Measurements from ENCODE around the gene KCNAB1. TPM values are rescaled to one million over a fixed set of nuclear protein-coding genes. Genes with fewer than 3 reads are reported as not detected.

KCNAB1 gene
- total RNA-seq, 1 donor from 2014 or later, result not detected

- DNase-seq (no peak), ATAC-seq (ENCODE audit: low read depth) (no peak)
- TF ChIP-seq, protein P1, sequence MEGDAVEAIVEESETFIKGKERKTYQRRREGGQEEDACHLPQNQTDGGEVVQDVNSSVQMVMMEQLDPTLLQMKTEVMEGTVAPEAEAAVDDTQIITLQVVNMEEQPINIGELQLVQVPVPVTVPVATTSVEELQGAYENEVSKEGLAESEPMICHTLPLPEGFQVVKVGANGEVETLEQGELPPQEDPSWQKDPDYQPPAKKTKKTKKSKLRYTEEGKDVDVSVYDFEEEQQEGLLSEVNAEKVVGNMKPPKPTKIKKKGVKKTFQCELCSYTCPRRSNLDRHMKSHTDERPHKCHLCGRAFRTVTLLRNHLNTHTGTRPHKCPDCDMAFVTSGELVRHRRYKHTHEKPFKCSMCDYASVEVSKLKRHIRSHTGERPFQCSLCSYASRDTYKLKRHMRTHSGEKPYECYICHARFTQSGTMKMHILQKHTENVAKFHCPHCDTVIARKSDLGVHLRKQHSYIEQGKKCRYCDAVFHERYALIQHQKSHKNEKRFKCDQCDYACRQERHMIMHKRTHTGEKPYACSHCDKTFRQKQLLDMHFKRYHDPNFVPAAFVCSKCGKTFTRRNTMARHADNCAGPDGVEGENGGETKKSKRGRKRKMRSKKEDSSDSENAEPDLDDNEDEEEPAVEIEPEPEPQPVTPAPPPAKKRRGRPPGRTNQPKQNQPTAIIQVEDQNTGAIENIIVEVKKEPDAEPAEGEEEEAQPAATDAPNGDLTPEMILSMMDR (IDR thresholded peaks at IDR 0.05), result no peak
- CTCF ChIA-PET, result no interaction called here
- Mint-ChIP-seq H3K27me3 (peaks cover 12% of the 10 kb centered on the region), H3K36me3 (ENCODE audit: low read depth) (no peaks in the 10 kb centered on the region), H3K9me3 (no peaks in the 10 kb centered on the region), H3K4me3 (no peak overlapping the region), H3K27ac (no peak overlapping the region), H3K4me1 (no peaks in the 10 kb centered on the region)
- POLR2A ChIA-PET, result no interaction called here
- intact Hi-C loops (cut with micrococcal nuclease), result no loop called here
Measured at GRCh38 chr3:156516284-156516683, 395.9 kb downstream of the KCNAB1 start.

DNA sequence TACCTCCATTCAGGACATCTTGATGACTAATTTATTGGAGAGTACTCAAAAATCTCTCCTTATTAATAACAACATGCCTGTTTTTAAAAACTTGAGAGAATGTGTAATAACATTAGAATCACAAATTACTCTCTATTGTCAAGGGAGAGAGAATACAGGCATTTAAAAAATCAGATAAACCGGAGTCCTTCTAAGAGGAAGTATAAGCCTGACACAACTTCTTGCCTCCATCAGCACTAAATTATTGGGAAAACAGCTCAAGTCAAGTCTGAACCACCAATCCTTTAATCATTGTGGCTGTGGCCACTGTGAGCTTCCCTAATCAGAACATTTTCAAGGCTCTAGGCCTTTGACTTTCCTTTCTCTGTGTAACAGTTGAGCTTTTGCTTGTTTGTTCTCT is 396.6 kb downstream of the KCNAB1 start:
- POLR2A ChIA-PET, result no interaction called here
- peaks cover 8% of the 10 kb centered on the region for H3K27me3 Mint-ChIP-seq
- H3K36me3 Mint-ChIP-seq (ENCODE audit: low read depth), result no peaks in the 10 kb centered on the region
- CTCF ChIA-PET, result no interaction called here
- DNase-seq (no peak), ATAC-seq (ENCODE audit: low read depth) (no peak)
- H3K4me3 Mint-ChIP-seq, result no peak overlapping the region
- intact Hi-C loops (cut with micrococcal nuclease), result no loop called here
- H3K9me3 Mint-ChIP-seq, result no peaks in the 10 kb centered on the region
- no peaks in the 10 kb centered on the region for H3K4me1 Mint-ChIP-seq
- H3K27ac Mint-ChIP-seq, result no peak overlapping the region
- TF ChIP-seq, protein P1 (IDR thresholded peaks at IDR 0.05), result no peak

DNA sequence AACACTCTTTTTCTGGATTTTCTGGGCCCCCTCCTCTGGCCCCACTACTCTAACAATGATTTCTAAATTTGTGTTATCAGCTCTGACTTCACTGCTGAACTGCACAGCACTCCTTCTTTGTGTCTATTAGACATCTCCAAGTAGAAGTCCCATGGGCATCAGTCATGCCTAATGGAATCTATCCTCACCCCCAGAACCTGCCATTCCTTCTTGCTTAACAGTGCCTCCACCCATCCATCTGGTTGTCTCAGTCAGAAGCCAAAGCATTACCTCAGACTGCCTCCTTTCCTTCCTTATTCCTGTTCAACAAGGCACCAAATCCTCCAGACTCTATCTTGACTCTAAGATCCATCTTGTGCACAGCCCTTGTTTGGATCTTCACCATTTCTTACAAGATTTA is 398.3 kb downstream of the KCNAB1 start:
- no peaks in the 10 kb centered on the region for H3K4me1 Mint-ChIP-seq
- intact Hi-C loops (cut with micrococcal nuclease), result no loop called here
- H3K36me3 Mint-ChIP-seq (ENCODE audit: low read depth), result no peaks in the 10 kb centered on the region
- DNase-seq (no peak), ATAC-seq (ENCODE audit: low read depth) (no peak)
- peaks cover 8% of the 10 kb centered on the region for H3K27me3 Mint-ChIP-seq
- no peak overlapping the region for H3K27ac Mint-ChIP-seq
- H3K9me3 Mint-ChIP-seq, result no peaks in the 10 kb centered on the region
- TF ChIP-seq, protein P1 (IDR thresholded peaks at IDR 0.05), result no peak
- ChIA-PET POLR2A (no interaction called here), CTCF (interaction anchor here (1.1 kb wide), 1 partner anchor 9 kb away, joined by 3 read pairs; no protein-coding TSS in a partner anchor)
- no peak overlapping the region for H3K4me3 Mint-ChIP-seq

GRCh38 chr3:156519758-156520162 is 399.4 kb downstream of the KCNAB1 start:
- TF ChIP-seq, protein P1 (IDR thresholded peaks at IDR 0.05), result no peak
- no peak for ATAC-seq (ENCODE audit: low read depth)
- DNase-seq, result no peak
- ChIA-PET CTCF (no interaction called here), POLR2A (no interaction called here)
- intact Hi-C loops (cut with micrococcal nuclease), result loop anchor here (5.0 kb wide), 1 partner anchor 37 kb away; no protein-coding TSS in a partner anchor
- no peaks in the 10 kb centered on the region for H3K36me3 Mint-ChIP-seq (ENCODE audit: low read depth)
- H3K9me3 Mint-ChIP-seq, result no peaks in the 10 kb centered on the region
- H3K4me1 Mint-ChIP-seq, result peaks cover 6% of the 10 kb centered on the region
- peaks cover 8% of the 10 kb centered on the region for H3K27me3 Mint-ChIP-seq
- no peak overlapping the region for H3K27ac Mint-ChIP-seq
- no peak overlapping the region for H3K4me3 Mint-ChIP-seq

- TF ChIP-seq, protein P1 (IDR thresholded peaks at IDR 0.05), result no peak
- DNase-seq (no peak), ATAC-seq (ENCODE audit: low read depth) (no peak)
- H3K4me1 Mint-ChIP-seq, result peaks cover 9% of the 10 kb centered on the region
- no peaks in the 10 kb centered on the region for H3K36me3 Mint-ChIP-seq (ENCODE audit: low read depth)
- H3K27ac Mint-ChIP-seq, result no peak overlapping the region
- CTCF ChIA-PET, result interaction anchor here (1.6 kb wide), 1 partner anchor 13 kb away, joined by 5 read pairs; no protein-coding TSS in a partner anchor
- peaks cover 8% of the 10 kb centered on the region for H3K27me3 Mint-ChIP-seq
- H3K4me3 Mint-ChIP-seq, result no peak overlapping the region
- intact Hi-C loops (cut with micrococcal nuclease), result loop anchor here (5.0 kb wide), 1 partner anchor 40 kb away; no protein-coding TSS in a partner anchor
- POLR2A ChIA-PET, result no interaction called here
- H3K9me3 Mint-ChIP-seq, result no peaks in the 10 kb centered on the region
Measured at GRCh38 chr3:156522673-156523072, 402.3 kb downstream of the KCNAB1 start.

Data from activated B cell treated with CpG ODN at 0.5 μM for 24 hours (primary cell).